PC-9 (cell line): Measurements from ENCODE around the gene MGARP. TPM values are rescaled to one million over a fixed set of nuclear protein-coding genes. Genes with fewer than 3 reads are reported as not detected.
"Not testable (repeated sequence)": the region's sequence is repeated elsewhere in the genome, so short reads cannot be mapped to it uniquely, and the experiment has no call there.

Source experiments
- BruUV-seq: library from RNA; stranded (reverse); fragments of 400-500 nt; replicated peaks from 2 replicates; lab custom pipeline; 2021; lab: Mats Ljungman, UMichigan
- CTCF ChIA-PET: fragments of 300-600 bp; sonication (Branson Sonifier 250); formaldehyde crosslinking; loops from one replicate; lab custom pipeline; 2022; ENCODE audit warnings: antibody characterized with exemption; lab: Charles Lee
- POLR2A ChIA-PET: fragments of 300-600 bp; sonication (Branson Sonifier 250); formaldehyde crosslinking; loops from one replicate; lab custom pipeline; 2022; ENCODE audit warnings: antibody characterized with exemption; ENCODE audit not compliant: unreplicated experiment; lab: Charles Lee
- DNase-seq, 2 experiments: peaks; one replicate each; pipeline versions ENCODE4 v3.0.0 to v3.0.0-alpha.2; 2015 to 2022; ENCODE audit warnings: mixed read lengths in 1 of 2
- H2AFZ ChIP-seq: fragments of 200-600 bp; sonication (generic); 2 replicates; pipeline ENCODE4 v1.8.1; 2017; ENCODE audit warnings: antibody characterized with exemption
- H3F3A ChIP-seq: fragments of 200-600 bp; sonication (generic); 2 replicates; pipeline ENCODE4 v1.8.1; 2017; ENCODE audit warnings: antibody characterized with exemption, mild to moderate bottlenecking, low read depth; ENCODE audit not compliant: insufficient read depth
- H3K27ac ChIP-seq: fragments of 200-600 bp; sonication (generic); 2 replicates; pipeline ENCODE4 v1.6.1; 2016; ENCODE audit warnings: mixed run types
- H3K27me3 ChIP-seq: fragments of 200-600 bp; sonication (generic); 2 replicates; pipeline ENCODE4 v1.6.1; 2016; ENCODE audit warnings: low read depth, mixed run types; ENCODE audit not compliant: insufficient read depth
- H3K36me3 ChIP-seq: fragments of 200-600 bp; sonication (generic); 2 replicates; pipeline ENCODE4 v1.6.1; 2016; ENCODE audit warnings: low read depth, mixed run types
- H3K4me1 ChIP-seq: fragments of 200-600 bp; sonication (generic); replicated peaks from 2 replicates; pipeline ENCODE4 v1.6.1; 2016; ENCODE audit warnings: mixed run types; ENCODE audit not compliant: insufficient read depth
- H3K4me2 ChIP-seq: fragments of 200-600 bp; sonication (generic); 2 replicates; pipeline ENCODE4 v1.6.1; 2017; ENCODE audit warnings: mixed run types
- H3K4me3 ChIP-seq: fragments of 200-600 bp; sonication (generic); 2 replicates; pipeline ENCODE4 v1.6.1; 2016; ENCODE audit warnings: mixed run types
- H3K79me2 ChIP-seq: fragments of 200-600 bp; sonication (generic); 2 replicates; pipeline ENCODE4 v1.6.1; 2017; ENCODE audit warnings: low read depth, mixed run types
- H3K9me2 ChIP-seq: fragments of 200-600 bp; sonication (generic); 2 replicates; pipeline ENCODE4 v1.8.1; 2017; ENCODE audit warnings: mild to moderate bottlenecking; ENCODE audit not compliant: insufficient read depth
- H3K9me3 ChIP-seq: fragments of 200-600 bp; sonication (generic); 2 replicates; pipeline ENCODE4 v1.8.1; 2016; ENCODE audit warnings: low read depth; ENCODE audit not compliant: insufficient read depth
- H4K20me1 ChIP-seq: fragments of 200-600 bp; sonication (generic); 2 replicates; pipeline ENCODE4 v1.8.1; 2017; ENCODE audit not compliant: insufficient read depth
- EZH2 ChIP-seq: fragments of 200-600 bp; sonication (generic); IDR thresholded peaks from 2 replicates; pipeline ENCODE4 v1.8.0; 2017; ENCODE audit warnings: antibody characterized with exemption, low read depth
- intact Hi-C: fragments of 100-400 bp; cut with micrococcal nuclease; formaldehyde crosslinking; loops from one replicate; pipeline ENCODE4 v1.10.0; 2022; ENCODE audit not compliant: unreplicated experiment
- total RNA-seq: library from RNA; stranded (reverse); gene quantifications from 2 replicates; pipeline ENCODE4 v1.2.3, GENCODE V29; 2021
- TF ChIP-seq, protein P1 (sequence below): fragments of 200-600 bp; sonication (generic); conservative IDR thresholded peaks from 2 replicates; pipeline ENCODE4 v1.6.1; 2017; ENCODE audit warnings: mixed run types, antibody characterized with exemption, mild to moderate bottlenecking, moderate library complexity

Gene MGARP
- total RNA-seq, 1 experiment from 2014 or later, result not detected

GRCh38 chr4:139322070-139322469 lies 42.0 kb upstream of the MGARP start:
- H2AFZ ChIP-seq, DNase-seq, BruUV-seq, H3K36me3 ChIP-seq, H3K4me2 ChIP-seq, intact Hi-C loops, H3K27ac ChIP-seq, H3K4me1 ChIP-seq, POLR2A ChIA-PET, CTCF ChIA-PET, H3K4me3 ChIP-seq, H3K27me3 ChIP-seq, H3K9me3 ChIP-seq, H3F3A ChIP-seq, H3K9me2 ChIP-seq: not testable (repeated sequence)
- H3K79me2 ChIP-seq, result peaks cover 100% of the 10 kb centered on the region
- peaks cover 55% of the 10 kb centered on the region for H4K20me1 ChIP-seq

DNA sequence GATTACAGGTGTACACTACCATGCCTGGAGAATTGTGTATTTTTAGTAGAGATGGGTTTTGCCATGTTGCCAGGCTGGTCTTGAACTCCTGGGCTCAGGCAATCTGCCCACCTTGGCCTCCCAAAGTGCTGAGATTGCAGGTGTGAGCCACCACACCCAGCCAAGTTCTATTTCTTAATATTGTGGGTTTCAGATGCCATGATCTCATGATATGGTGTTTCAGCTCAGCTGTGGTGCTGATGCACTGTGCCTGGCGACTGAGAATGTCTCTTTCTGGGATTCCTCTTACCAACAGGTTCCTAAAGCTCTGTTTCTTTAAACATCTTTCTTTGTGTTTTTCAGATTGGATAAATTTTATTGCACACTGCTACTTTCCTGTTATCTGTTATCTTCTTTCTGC lies 39.5 kb upstream of the MGARP start:
- TF ChIP-seq, protein P1, sequence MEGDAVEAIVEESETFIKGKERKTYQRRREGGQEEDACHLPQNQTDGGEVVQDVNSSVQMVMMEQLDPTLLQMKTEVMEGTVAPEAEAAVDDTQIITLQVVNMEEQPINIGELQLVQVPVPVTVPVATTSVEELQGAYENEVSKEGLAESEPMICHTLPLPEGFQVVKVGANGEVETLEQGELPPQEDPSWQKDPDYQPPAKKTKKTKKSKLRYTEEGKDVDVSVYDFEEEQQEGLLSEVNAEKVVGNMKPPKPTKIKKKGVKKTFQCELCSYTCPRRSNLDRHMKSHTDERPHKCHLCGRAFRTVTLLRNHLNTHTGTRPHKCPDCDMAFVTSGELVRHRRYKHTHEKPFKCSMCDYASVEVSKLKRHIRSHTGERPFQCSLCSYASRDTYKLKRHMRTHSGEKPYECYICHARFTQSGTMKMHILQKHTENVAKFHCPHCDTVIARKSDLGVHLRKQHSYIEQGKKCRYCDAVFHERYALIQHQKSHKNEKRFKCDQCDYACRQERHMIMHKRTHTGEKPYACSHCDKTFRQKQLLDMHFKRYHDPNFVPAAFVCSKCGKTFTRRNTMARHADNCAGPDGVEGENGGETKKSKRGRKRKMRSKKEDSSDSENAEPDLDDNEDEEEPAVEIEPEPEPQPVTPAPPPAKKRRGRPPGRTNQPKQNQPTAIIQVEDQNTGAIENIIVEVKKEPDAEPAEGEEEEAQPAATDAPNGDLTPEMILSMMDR, result no peak
- no peak for TF ChIP-seq EZH2
- Histone ChIP-seq H3K9me2 (no peaks in the 10 kb centered on the region), H3K27ac (no peak overlapping the region), H3K9me3 (no peaks in the 10 kb centered on the region), H3K4me1 (no peaks in the 10 kb centered on the region), H3K36me3 (no peaks in the 10 kb centered on the region), H3F3A (peaks cover 7% of the 10 kb centered on the region), H4K20me1 (peaks cover 53% of the 10 kb centered on the region), H3K79me2 (peaks cover 100% of the 10 kb centered on the region), H2AFZ (no peak overlapping the region), H3K27me3 (no peaks in the 10 kb centered on the region), H3K4me2 (no peak overlapping the region), H3K4me3 (no peak overlapping the region)
- ChIA-PET CTCF (no interaction called here), POLR2A (no interaction called here)
- no TSS peak for BruUV-seq
- intact Hi-C loops, result no loop called here
- no peak for DNase-seq

GRCh38 chr4:139317635-139318034 lies 37.6 kb upstream of the MGARP start:
- Histone ChIP-seq H2AFZ (no peak overlapping the region), H3K9me3 (no peaks in the 10 kb centered on the region), H3K9me2 (no peaks in the 10 kb centered on the region), H3K4me1 (no peaks in the 10 kb centered on the region), H3K79me2 (peaks cover 100% of the 10 kb centered on the region), H3K4me3 (no peak overlapping the region), H3K4me2 (no peak overlapping the region), H4K20me1 (peaks cover 41% of the 10 kb centered on the region), H3F3A (no peaks in the 10 kb centered on the region), H3K27ac (no peak overlapping the region), H3K27me3 (no peaks in the 10 kb centered on the region), H3K36me3 (no peaks in the 10 kb centered on the region; the same call in 1 of the 2 replicates)
- no TSS peak for BruUV-seq
- TF ChIP-seq, protein P1, result no peak
- no peak for TF ChIP-seq EZH2
- ChIA-PET POLR2A (no interaction called here), CTCF (no interaction called here)
- no peak for DNase-seq
- intact Hi-C loops, result no loop called here

GRCh38 chr4:139316733-139317132 lies 36.7 kb upstream of the MGARP start:
- Histone ChIP-seq H3K9me3 (no peaks in the 10 kb centered on the region), H3K79me2 (peaks cover 100% of the 10 kb centered on the region), H3F3A (no peaks in the 10 kb centered on the region), H3K36me3 (no peaks in the 10 kb centered on the region; the same call in 1 of the 2 replicates), H2AFZ (no peak overlapping the region), H4K20me1 (peaks cover 41% of the 10 kb centered on the region), H3K4me3 (no peak overlapping the region), H3K27me3 (no peaks in the 10 kb centered on the region), H3K4me2 (no peak overlapping the region), H3K27ac (no peak overlapping the region), H3K9me2 (no peaks in the 10 kb centered on the region), H3K4me1 (no peaks in the 10 kb centered on the region)
- BruUV-seq, result no TSS peak
- ChIA-PET CTCF (no interaction called here), POLR2A (no interaction called here)
- TF ChIP-seq, protein P1, result no peak
- no peak for TF ChIP-seq EZH2
- no peak for DNase-seq
- intact Hi-C loops, result no loop called here
